Ascending aorta (tissue), 2 donors: Measurements from ENCODE around the gene SNRNP25. TPM values are rescaled to one million over a fixed set of nuclear protein-coding genes. Genes with fewer than 3 reads are reported as not detected.
"Not testable (repeated sequence)": the region's sequence is repeated elsewhere in the genome, so short reads cannot be mapped to it uniquely, and the experiment has no call there.

Source experiments
- DNase-seq, 2 donors: peaks; one replicate each; pipeline ENCODE4 v3.0.0-alpha.2; 2019; ENCODE audit warnings: low spot score in 2 of 2
- H3K27ac ChIP-seq, 2 donors: fragments of 200-600 bp; sonication (generic); one replicate each; pipeline ENCODE4 v1.5.1; 2016 to 2017; ENCODE audit warnings: mild to moderate bottlenecking in 1 of 2
- H3K27me3 ChIP-seq: fragments of 200-600 bp; sonication (generic); one replicate; pipeline ENCODE4 v1.5.1; 2017
- H3K36me3 ChIP-seq, 2 donors: fragments of 200-600 bp; sonication (generic); one replicate each; pipeline ENCODE4 v1.5.1; 2016
- H3K4me1 ChIP-seq, 2 donors: fragments of 200-600 bp; sonication (generic); one replicate each; pipeline ENCODE4 v1.5.1; 2016 to 2017; ENCODE audit warnings: mild to moderate bottlenecking in 1 of 2
- H3K4me3 ChIP-seq, 2 donors: fragments of 200-600 bp; sonication (generic); one replicate each; pipeline ENCODE4 v1.5.1; 2016 to 2017; ENCODE audit warnings: mild to moderate bottlenecking in 1 of 2
- H3K9me3 ChIP-seq, 2 donors: fragments of 200-600 bp; sonication (generic); one replicate each; pipeline ENCODE4 v1.5.1; 2016
- intact Hi-C: fragments of 100-400 bp; cut with DNase I; formaldehyde crosslinking; loops from one replicate; pipeline ENCODE4 v1.15.1; 2023
- total RNA-seq: library from RNA; depleted of rRNA; stranded (reverse); fragments of >200 nt; gene quantifications from one replicate; pipeline ENCODE4 v1.1.0, GENCODE V29; 2016
- TF ChIP-seq, protein P1 (sequence below), 3 experiments: fragments of 200-600 bp in 2 of 3; fragments of 450-650 bp in 1 of 3; sonication (generic) in 2 of 3; IDR thresholded peaks; one replicate each; pipeline ENCODE4 v1.5.1; 2016 to 2019; ENCODE audit warnings: antibody characterized with exemption in 3 of 3, mild to moderate bottlenecking in 1 of 3, moderate library complexity in 1 of 3

Gene SNRNP25
- total RNA-seq, 1 donor from 2014 or later = not detected

DNA sequence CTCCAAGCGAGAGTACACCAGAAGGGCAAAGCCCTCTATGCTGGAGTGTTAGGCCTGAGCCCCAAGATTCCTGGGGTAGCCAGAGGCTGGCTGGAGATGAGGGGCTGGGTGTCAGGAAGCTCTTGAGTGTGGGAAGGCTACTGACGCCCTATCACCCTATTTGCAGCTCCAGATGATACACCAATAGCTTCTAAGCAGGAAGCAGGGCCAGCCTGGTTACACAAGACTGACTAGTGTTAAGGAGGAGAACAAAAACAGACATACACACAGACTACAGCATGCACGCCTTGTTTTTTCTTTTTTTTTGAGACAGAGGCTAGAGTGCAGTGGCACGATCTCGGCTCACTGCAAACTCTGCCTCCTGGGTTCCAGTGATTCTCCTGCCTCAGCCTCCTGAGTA, 16.1 kb upstream of the SNRNP25 start:
- H3K4me1 ChIP-seq = no peaks in the 10 kb centered on the region
- H3K9me3 ChIP-seq = no peaks in the 10 kb centered on the region
- H3K36me3 ChIP-seq = peaks cover 0 to 5% of the 10 kb centered on the region in 2 donors
- H3K4me3 ChIP-seq = no peak overlapping the region
- H3K27ac ChIP-seq = no peak overlapping the region
- TF ChIP-seq, protein P1, sequence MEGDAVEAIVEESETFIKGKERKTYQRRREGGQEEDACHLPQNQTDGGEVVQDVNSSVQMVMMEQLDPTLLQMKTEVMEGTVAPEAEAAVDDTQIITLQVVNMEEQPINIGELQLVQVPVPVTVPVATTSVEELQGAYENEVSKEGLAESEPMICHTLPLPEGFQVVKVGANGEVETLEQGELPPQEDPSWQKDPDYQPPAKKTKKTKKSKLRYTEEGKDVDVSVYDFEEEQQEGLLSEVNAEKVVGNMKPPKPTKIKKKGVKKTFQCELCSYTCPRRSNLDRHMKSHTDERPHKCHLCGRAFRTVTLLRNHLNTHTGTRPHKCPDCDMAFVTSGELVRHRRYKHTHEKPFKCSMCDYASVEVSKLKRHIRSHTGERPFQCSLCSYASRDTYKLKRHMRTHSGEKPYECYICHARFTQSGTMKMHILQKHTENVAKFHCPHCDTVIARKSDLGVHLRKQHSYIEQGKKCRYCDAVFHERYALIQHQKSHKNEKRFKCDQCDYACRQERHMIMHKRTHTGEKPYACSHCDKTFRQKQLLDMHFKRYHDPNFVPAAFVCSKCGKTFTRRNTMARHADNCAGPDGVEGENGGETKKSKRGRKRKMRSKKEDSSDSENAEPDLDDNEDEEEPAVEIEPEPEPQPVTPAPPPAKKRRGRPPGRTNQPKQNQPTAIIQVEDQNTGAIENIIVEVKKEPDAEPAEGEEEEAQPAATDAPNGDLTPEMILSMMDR (IDR thresholded peaks at IDR 0.05) = no peak
- no peak for DNase-seq
- H3K27me3 ChIP-seq = no peaks in the 10 kb centered on the region
- intact Hi-C loops = no loop called here

DNA sequence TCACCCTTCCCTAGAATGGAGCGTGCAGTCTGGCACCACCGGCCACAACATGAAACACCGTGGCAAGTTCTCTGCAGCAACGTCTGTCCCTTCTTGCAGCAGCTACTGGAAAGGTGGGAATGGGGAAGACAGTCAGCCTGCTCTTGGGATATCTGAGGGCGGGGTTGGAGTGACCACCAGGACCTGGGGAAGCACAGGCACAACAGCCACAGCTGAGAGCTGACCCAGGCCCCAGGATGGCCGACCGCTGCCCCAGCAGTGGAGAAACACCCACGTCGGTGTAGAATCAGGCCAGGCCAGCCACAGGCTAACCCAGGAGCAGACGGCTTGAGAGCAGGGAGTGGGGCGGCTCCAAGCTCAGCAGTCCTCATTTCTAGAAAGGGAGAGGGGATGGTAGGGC, 15.4 kb upstream of the SNRNP25 start:
- intact Hi-C loops, H3K36me3 ChIP-seq, H3K4me1 ChIP-seq, H3K27me3 ChIP-seq, H3K4me3 ChIP-seq, H3K9me3 ChIP-seq, H3K27ac ChIP-seq, DNase-seq: not testable (repeated sequence)

DNA sequence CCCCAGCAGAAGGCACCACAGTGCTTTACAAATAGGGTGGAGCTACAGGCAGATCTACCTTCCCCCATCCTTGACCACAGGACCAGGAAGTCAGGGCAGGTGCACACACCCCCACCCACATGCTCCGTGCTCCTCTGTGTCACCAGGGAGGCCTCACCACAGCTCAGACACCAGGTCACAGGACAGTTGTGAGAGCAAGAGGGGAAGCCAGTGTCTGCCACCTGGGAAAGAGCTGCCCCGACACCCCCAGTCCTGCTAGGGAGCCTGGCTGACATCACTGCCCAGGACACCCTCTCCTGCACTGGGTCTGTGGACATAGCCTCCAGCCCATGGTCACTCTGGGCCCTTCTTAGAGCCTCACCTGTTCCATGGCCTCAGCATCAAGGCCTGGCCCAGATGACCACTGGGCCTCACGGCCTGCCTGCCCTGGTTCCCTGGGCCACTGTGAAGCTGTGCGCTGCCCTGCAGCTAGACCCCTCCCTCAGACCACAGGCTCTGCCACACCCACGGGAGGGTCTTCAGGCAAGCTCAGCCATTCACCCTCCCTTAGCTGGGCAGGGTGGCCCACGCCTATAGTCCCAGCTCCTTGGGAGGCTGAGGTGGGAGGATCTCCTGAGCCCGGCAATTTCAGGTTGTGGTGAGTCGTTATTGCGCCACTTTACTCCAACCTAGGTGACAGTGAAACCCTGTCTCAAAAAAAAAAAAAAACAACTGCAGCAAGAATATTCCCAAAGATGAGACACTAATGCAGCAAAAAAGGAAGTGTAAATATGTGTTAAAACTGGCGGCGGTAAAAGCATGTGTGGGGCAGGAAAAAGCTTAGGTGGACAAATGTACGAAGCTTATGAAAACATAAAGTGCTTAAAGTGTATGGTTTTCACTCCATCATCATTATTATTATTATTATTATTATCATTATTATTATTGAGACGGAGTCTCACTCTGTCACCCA, 14.4 kb upstream of the SNRNP25 start:
- Histone ChIP-seq H3K9me3 (no peaks in the 10 kb centered on the region), H3K27ac (no peak overlapping the region), H3K36me3 (peaks cover 0 to 11% of the 10 kb centered on the region in 2 donors), H3K4me3 (no peak overlapping the region), H3K4me1 (no peaks in the 10 kb centered on the region), H3K27me3 (no peaks in the 10 kb centered on the region)
- intact Hi-C loops = no loop called here
- peak in 1 of 2 donors; percentile 61 for DNase-seq
- TF ChIP-seq, protein P1 (IDR thresholded peaks at IDR 0.05) = no peak

DNA sequence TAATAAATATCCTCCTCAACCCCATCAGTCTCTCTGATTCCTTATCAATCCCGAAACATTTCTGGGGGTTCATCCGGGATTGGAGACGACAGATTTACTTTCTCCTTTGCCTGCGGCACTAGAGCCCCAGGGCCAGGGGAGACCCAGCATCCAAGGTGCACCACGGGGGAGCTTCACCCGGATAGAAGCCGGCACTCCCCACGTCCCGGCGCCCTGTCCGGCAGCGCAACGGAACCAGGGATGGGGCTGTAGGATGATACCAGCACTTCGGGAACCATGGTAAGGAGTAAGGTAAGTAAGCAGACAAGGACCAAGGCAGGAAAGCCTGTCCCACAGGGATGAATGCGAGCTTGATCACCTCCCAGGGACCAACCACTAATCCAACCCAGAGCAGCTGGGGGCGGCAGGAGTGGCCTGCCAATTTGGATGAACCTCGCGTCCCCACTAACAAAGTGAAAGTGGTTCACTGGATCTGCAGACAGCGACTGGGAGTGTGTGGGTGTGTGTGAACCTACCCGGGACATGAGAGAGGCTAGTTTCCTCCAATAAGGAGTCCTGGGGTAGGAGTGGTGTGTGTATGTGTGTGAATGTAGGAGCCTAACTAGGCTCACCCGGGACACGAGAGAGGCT, 12.1 kb upstream of the SNRNP25 start:
- Histone ChIP-seq H3K36me3 (peaks cover 12 to 25% of the 10 kb centered on the region in 2 donors), H3K27me3 (no peaks in the 10 kb centered on the region), H3K4me1 (no peaks in the 10 kb centered on the region), H3K9me3 (no peaks in the 10 kb centered on the region), H3K4me3 (no peak overlapping the region), H3K27ac (no peak overlapping the region)
- TF ChIP-seq, protein P1 (IDR thresholded peaks at IDR 0.05) = no peak
- intact Hi-C loops = no loop called here
- no peak for DNase-seq

DNA sequence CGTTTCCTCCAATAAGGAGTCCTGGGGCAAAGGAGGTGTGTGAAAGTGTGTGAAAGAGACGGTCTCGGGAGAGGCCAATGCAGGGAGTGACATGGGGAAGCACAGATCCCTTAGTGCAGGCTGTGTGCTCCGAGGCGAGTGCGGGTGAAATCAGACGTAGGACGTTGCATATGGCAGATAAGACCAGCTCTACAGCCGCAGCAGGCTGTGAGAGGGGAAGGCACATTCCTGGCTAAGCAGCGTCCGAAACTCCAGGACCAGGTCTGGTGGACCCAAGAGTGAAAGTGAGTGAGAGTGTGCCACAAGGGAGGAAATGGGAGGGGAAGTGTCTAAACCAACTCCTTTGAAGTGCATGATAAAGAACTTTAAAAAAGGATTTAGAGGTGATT, 11.6 kb upstream of the SNRNP25 start:
- TF ChIP-seq, protein P1 (IDR thresholded peaks at IDR 0.05) = no peak
- H3K27me3 ChIP-seq = no peaks in the 10 kb centered on the region
- DNase-seq = no peak
- H3K36me3 ChIP-seq = peaks cover 13 to 27% of the 10 kb centered on the region in 2 donors
- no peaks in the 10 kb centered on the region for H3K9me3 ChIP-seq
- intact Hi-C loops = no loop called here
- no peak overlapping the region for H3K4me3 ChIP-seq
- no peak overlapping the region for H3K27ac ChIP-seq
- H3K4me1 ChIP-seq = no peaks in the 10 kb centered on the region

DNA sequence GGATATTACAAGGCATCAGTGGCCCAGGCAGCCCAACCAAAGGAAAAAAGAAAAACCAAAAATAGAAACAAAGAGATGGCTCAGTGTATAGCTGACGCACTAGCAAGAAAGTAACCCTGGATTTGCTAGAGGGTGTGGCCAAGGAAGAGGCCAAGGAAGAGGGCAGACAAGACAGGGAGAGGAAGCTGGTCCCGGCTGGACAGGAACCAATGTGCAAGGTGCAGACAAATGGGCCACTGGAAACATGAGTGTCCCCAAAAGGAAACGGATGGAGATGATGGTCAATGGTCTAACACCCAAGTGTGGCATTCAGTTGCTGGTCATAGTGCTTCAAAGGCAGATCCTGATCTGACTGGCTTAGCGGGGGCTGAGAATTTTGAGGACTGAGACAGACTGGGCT, 10.9 kb upstream of the SNRNP25 start:
- Histone ChIP-seq H3K27me3 (no peaks in the 10 kb centered on the region), H3K36me3 (peaks cover 13 to 25% of the 10 kb centered on the region in 2 donors), H3K4me3 (no peak overlapping the region), H3K27ac (no peak overlapping the region), H3K4me1 (no peaks in the 10 kb centered on the region), H3K9me3 (no peaks in the 10 kb centered on the region)
- intact Hi-C loops = no loop called here
- DNase-seq = no peak
- TF ChIP-seq, protein P1 (IDR thresholded peaks at IDR 0.05) = no peak
